HEK293 (cell line): ENCODE results near the gene PPFIA3.
A peak's percentile ranks its signal among the peaks of the same experiment; 100 is the strongest.
"Not testable (repeated sequence)": the region's sequence is repeated elsewhere in the genome, so short reads cannot be mapped to it uniquely, and the experiment has no call there.

Experiments
- CTCF ChIA-PET: fragments of 350-600 bp; formaldehyde crosslinking; extraction: SDS; loops from one replicate; lab custom pipeline; 2021; ENCODE audit warnings: antibody characterized with exemption; lab: Yijun Ruan, JAX
- POLR2A ChIA-PET: fragments of 300-600 bp; formaldehyde crosslinking; extraction: SDS; loops from one replicate; lab custom pipeline; 2020; ENCODE audit warnings: antibody characterized with exemption, inconsistent platforms; lab: Yijun Ruan, JAX
- H3K27ac ChIP-seq: fragments of 200-500 bp; sonication (Bioruptor generic); 2 replicates; pipeline ENCODE4 v1.5.1; 2014; ENCODE audit warnings: low read depth, low read length, control low read depth, inconsistent platforms; ENCODE audit errors: extremely low read depth
- H3K36me3 ChIP-seq, 2 experiments: fragments of 200-500 bp in 1 of 2; sonication (Bioruptor generic) in 1 of 2; 1 replicate in 1 of 2; 2 replicates in 1 of 2; pipeline ENCODE4 v1.5.1; 2014 to 2017; ENCODE audit warnings: inconsistent platforms in 2 of 2, low read length in 2 of 2; ENCODE audit not compliant: control insufficient read depth in 2 of 2, insufficient read depth in 1 of 2
- H3K4me1 ChIP-seq: fragments of 200-500 bp; sonication (Bioruptor generic); 2 replicates; pipeline ENCODE4 v1.5.1; 2014; ENCODE audit warnings: mild to moderate bottlenecking, low read length, inconsistent platforms; ENCODE audit not compliant: control insufficient read depth, insufficient read depth
- H3K4me3 ChIP-seq: 2 replicates; pipeline ENCODE4 v1.5.1; 2011; ENCODE audit warnings: low read depth, mild to moderate bottlenecking, control low read depth, low read length, moderate library complexity
- H3K9me3 ChIP-seq: fragments of 200-500 bp; sonication (Bioruptor generic); 2 replicates; pipeline ENCODE4 v1.5.1; 2014; ENCODE audit warnings: low read depth, low read length, inconsistent platforms; ENCODE audit not compliant: control insufficient read depth, insufficient read depth
- SCRT2 ChIP-seq: fragments of 450-650 bp; formaldehyde crosslinking; IDR thresholded peaks from 2 replicates; pipeline ENCODE4 v1.5.1; 2016; ENCODE audit warnings: missing biosample characterization, missing genetic modification characterization
- YY2 ChIP-seq: fragments of 450-650 bp; formaldehyde crosslinking; IDR thresholded peaks from 2 replicates; pipeline ENCODE4 v1.5.1; 2016; ENCODE audit warnings: missing biosample characterization, missing genetic modification characterization
- ZBTB17 ChIP-seq: fragments of 450-650 bp; formaldehyde crosslinking; IDR thresholded peaks from 2 replicates; pipeline ENCODE4 v1.5.1; 2016; ENCODE audit warnings: missing biosample characterization, missing genetic modification characterization
- ZFP41 ChIP-seq: fragments of 450-650 bp; formaldehyde crosslinking; IDR thresholded peaks from 2 replicates; pipeline ENCODE4 v1.5.1; 2016; ENCODE audit warnings: missing biosample characterization, missing genetic modification characterization, borderline replicate concordance
- ZNF324 ChIP-seq: fragments of 450-650 bp; formaldehyde crosslinking; IDR thresholded peaks from 2 replicates; pipeline ENCODE4 v1.5.1; 2016; ENCODE audit warnings: missing biosample characterization, missing genetic modification characterization
- ZNF600 ChIP-seq: fragments of 450-650 bp; formaldehyde crosslinking; IDR thresholded peaks from 2 replicates; pipeline ENCODE4 v1.5.1; 2016; ENCODE audit warnings: missing biosample characterization, missing genetic modification characterization
- ZNF658 ChIP-seq: fragments of 450-650 bp; formaldehyde crosslinking; IDR thresholded peaks from 2 replicates; pipeline ENCODE4; 2016; ENCODE audit warnings: missing biosample characterization, missing genetic modification characterization
- TF ChIP-seq, protein P1 (sequence below): fragments of 450-650 bp; formaldehyde crosslinking; IDR thresholded peaks from 2 replicates; pipeline ENCODE4 v1.5.1; 2016; ENCODE audit warnings: missing biosample characterization, missing genetic modification characterization
- TF ChIP-seq, protein P2 (sequence below): fragments of 450-650 bp; formaldehyde crosslinking; IDR thresholded peaks from 2 replicates; pipeline ENCODE4 v1.5.1; 2016; ENCODE audit warnings: missing biosample characterization, missing genetic modification characterization
- TF ChIP-seq, protein P3 (sequence below): fragments of 450-650 bp; formaldehyde crosslinking; IDR thresholded peaks from 2 replicates; pipeline ENCODE4 v1.5.1; 2017; ENCODE audit warnings: missing biosample characterization, missing genetic modification characterization
- TF ChIP-seq, protein P4 (sequence below): fragments of 450-650 bp; formaldehyde crosslinking; IDR thresholded peaks from 2 replicates; pipeline ENCODE4 v1.5.1; 2016; ENCODE audit warnings: missing biosample characterization, missing genetic modification characterization
- TF ChIP-seq, protein P5 (sequence below): fragments of 450-650 bp; formaldehyde crosslinking; IDR thresholded peaks from 2 replicates; pipeline ENCODE4 v1.5.1; 2017; ENCODE audit warnings: missing biosample characterization, missing genetic modification characterization

Gene PPFIA3

DNA sequence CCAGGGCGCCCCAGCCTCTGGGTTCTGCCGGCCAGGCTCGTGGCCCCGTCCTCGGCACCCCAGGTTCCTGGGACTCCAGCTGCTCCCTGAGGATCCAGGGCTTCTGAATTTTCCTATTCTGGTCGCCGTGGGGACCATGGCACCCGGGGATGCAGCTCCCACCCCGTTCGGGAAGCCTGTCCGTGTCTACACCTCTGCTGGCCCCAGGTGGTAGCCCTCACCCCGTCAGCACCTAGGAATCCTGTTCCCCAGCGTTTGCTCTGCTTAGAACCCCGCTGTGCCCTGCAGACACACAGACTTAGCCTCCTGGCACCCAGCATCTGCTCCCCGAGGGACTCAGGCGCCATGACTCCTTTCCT lies 960 bp downstream of the PPFIA3 start (continued):
- TF ChIP-seq, protein P1, sequence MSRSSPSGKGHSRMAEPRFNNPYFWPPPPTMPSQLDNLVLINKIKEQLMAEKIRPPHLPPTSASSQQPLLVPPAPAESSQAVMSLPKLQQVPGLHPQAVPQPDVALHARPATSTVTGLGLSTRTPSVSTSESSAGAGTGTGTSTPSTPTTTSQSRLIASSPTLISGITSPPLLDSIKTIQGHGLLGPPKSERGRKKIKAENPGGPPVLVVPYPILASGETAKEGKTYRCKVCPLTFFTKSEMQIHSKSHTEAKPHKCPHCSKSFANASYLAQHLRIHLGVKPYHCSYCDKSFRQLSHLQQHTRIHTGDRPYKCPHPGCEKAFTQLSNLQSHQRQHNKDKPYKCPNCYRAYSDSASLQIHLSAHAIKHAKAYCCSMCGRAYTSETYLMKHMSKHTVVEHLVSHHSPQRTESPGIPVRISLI (tag by site-specific recombination) = no peak
- TF ChIP-seq, protein P2, sequence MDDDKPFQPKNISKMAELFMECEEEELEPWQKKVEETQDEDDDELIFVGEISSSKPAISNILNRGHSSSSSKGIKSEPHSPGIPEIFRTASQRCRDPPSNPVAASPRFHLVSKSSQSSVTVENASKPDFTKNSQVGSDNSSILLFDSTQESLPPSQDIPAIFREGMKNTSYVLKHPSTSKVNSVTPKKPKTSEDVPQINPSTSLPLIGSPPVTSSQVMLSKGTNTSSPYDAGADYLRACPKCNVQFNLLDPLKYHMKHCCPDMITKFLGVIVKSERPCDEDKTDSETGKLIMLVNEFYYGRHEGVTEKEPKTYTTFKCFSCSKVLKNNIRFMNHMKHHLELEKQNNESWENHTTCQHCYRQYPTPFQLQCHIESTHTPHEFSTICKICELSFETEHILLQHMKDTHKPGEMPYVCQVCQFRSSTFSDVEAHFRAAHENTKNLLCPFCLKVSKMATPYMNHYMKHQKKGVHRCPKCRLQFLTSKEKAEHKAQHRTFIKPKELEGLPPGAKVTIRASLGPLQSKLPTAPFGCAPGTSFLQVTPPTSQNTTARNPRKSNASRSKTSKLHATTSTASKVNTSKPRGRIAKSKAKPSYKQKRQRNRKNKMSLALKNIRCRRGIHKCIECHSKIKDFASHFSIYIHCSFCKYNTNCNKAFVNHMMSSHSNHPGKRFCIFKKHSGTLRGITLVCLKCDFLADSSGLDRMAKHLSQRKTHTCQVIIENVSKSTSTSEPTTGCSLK (tag by site-specific recombination) = no peak
- TF ChIP-seq ZFP41 (no peak), ZNF324 (tag by site-specific recombination) (no peak)
- TF ChIP-seq, all 188 proteins: peak for 2

DNA sequence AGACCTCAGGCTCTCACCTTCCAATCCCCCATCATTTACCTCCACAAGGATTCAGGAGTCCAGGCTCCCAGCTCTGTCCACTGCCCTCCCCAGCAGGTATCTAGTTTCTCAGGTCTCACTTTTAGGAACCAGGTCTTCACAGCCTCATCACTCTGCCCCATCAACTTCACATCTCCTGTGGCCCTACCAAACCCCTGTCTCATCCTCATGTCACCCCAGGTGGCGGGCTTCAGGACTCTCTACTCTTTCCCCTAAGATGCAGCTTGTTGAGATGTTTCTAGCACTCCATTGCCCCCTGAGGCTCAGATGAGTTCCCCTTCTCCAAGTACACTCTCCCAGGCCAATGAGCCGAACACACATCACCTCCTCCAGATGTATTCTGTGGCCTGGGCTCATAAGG lies 1.5 kb downstream of the PPFIA3 start:
- peaks cover 5% of the 10 kb centered on the region; the same call in 1 of the 2 replicates for H3K4me1 ChIP-seq
- POLR2A ChIA-PET = no interaction called here

DNA sequence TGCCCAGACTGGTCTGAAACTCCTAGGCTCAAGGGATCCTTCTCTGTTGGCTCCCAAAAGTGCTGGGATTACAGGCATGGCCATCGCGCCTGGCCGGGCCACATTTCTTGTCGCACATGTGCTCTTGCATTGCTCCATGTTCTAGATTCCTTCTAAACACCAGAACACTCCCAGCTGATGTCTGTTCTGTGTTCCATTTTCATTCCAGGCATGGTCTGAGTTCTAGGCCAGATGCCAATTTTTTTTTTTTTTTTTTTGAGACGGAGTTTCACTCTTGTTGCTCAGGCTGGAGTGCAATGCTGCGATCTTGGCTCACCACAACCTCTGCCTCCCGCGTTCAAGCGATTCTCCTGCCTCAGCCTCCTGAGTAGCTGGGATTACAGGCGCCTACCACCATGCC lies 2.5 kb downstream of the PPFIA3 start:
- CTCF ChIA-PET = interaction anchor here (0.6 to 2.9 kb wide), 5 partner anchors 15 to 77 kb away, joined by 3 to 15 read pairs (median 3); no protein-coding TSS in a partner anchor
- not testable (repeated sequence) for H3K36me3 ChIP-seq, H3K4me1 ChIP-seq, H3K9me3 ChIP-seq, H3K27ac ChIP-seq, H3K4me3 ChIP-seq
- POLR2A ChIA-PET = interaction anchor here (0.7 kb wide), 2 partner anchors 77 to 491 kb away, joined by 3 read pairs; no protein-coding TSS in a partner anchor
- 0 out of 2 replicates have a peak, but pooled peaks have one; percentile 31 for TF ChIP-seq YY2 (tag by site-specific recombination)
- TF ChIP-seq SCRT2 (tag by site-specific recombination) = peak; percentile 29; the same call in 1 of the 2 replicates
- TF ChIP-seq ZBTB17 (tag by site-specific recombination) = peak; percentile 81
- TF ChIP-seq, protein P3, sequence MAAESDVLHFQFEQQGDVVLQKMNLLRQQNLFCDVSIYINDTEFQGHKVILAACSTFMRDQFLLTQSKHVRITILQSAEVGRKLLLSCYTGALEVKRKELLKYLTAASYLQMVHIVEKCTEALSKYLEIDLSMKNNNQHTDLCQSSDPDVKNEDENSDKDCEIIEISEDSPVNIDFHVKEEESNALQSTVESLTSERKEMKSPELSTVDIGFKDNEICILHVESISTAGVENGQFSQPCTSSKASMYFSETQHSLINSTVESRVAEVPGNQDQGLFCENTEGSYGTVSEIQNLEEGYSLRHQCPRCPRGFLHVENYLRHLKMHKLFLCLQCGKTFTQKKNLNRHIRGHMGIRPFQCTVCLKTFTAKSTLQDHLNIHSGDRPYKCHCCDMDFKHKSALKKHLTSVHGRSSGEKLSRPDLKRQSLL (tag by site-specific recombination) = 0 out of 2 replicates have a peak, but pooled peaks have one; percentile 52
- TF ChIP-seq ZNF600 (tag by site-specific recombination) = 0 out of 2 replicates have a peak, but pooled peaks have one; percentile 14

More for the DNA sequence above, 1.5 kb downstream of the PPFIA3 start:
- H3K36me3 ChIP-seq = peaks cover 0 to 8% of the 10 kb centered on the region in 2 experiments; a peak in 2 of 3 replicates
- TF ChIP-seq, protein P4, sequence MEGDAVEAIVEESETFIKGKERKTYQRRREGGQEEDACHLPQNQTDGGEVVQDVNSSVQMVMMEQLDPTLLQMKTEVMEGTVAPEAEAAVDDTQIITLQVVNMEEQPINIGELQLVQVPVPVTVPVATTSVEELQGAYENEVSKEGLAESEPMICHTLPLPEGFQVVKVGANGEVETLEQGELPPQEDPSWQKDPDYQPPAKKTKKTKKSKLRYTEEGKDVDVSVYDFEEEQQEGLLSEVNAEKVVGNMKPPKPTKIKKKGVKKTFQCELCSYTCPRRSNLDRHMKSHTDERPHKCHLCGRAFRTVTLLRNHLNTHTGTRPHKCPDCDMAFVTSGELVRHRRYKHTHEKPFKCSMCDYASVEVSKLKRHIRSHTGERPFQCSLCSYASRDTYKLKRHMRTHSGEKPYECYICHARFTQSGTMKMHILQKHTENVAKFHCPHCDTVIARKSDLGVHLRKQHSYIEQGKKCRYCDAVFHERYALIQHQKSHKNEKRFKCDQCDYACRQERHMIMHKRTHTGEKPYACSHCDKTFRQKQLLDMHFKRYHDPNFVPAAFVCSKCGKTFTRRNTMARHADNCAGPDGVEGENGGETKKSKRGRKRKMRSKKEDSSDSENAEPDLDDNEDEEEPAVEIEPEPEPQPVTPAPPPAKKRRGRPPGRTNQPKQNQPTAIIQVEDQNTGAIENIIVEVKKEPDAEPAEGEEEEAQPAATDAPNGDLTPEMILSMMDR (tag by site-specific recombination) = no peak
- TF ChIP-seq, protein P5, sequence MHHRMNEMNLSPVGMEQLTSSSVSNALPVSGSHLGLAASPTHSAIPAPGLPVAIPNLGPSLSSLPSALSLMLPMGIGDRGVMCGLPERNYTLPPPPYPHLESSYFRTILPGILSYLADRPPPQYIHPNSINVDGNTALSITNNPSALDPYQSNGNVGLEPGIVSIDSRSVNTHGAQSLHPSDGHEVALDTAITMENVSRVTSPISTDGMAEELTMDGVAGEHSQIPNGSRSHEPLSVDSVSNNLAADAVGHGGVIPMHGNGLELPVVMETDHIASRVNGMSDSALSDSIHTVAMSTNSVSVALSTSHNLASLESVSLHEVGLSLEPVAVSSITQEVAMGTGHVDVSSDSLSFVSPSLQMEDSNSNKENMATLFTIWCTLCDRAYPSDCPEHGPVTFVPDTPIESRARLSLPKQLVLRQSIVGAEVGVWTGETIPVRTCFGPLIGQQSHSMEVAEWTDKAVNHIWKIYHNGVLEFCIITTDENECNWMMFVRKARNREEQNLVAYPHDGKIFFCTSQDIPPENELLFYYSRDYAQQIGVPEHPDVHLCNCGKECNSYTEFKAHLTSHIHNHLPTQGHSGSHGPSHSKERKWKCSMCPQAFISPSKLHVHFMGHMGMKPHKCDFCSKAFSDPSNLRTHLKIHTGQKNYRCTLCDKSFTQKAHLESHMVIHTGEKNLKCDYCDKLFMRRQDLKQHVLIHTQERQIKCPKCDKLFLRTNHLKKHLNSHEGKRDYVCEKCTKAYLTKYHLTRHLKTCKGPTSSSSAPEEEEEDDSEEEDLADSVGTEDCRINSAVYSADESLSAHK (tag by site-specific recombination) = peak; percentile 46; the same call in 1 of the 2 replicates
- TF ChIP-seq ZBTB17 (tag by site-specific recombination) (peak; percentile 76), ZNF658 (tag by site-specific recombination) (no peak)
- CTCF ChIA-PET = interaction anchor here (0.8 to 2.9 kb wide), 5 partner anchors 14 to 88 kb away, joined by 3 to 15 read pairs (median 10); no protein-coding TSS in a partner anchor
- H3K27ac ChIP-seq = no peak overlapping the region
- H3K9me3 ChIP-seq = no peaks in the 10 kb centered on the region
- no peak overlapping the region for H3K4me3 ChIP-seq
